ACC112 (cell line): ENCODE data around the gene HOXA9.

Source experiments
- H2AFZ ChIP-seq: fragments of 200-600 bp; sonication (generic); one replicate; pipeline ENCODE4 v1.6.0; 2017; ENCODE audit warnings: antibody characterized with exemption, low read length; ENCODE audit not compliant: unreplicated experiment
- H3K27ac ChIP-seq: fragments of 200-600 bp; sonication (generic); 2 replicates; pipeline ENCODE4 v1.5.1; 2014; ENCODE audit warnings: low read depth, mild to moderate bottlenecking, antibody characterized with exemption, low read length, moderate library complexity
- H3K27me3 ChIP-seq: fragments of 200-600 bp; sonication (generic); 2 replicates; pipeline ENCODE4 v1.6.1; 2014; ENCODE audit warnings: mild to moderate bottlenecking, antibody characterized with exemption, low read length, moderate library complexity, mixed read lengths; ENCODE audit not compliant: insufficient read depth
- H3K36me3 ChIP-seq: fragments of 200-600 bp; sonication (generic); 2 replicates; pipeline ENCODE4 v1.6.1; 2016; ENCODE audit warnings: mild to moderate bottlenecking, antibody characterized with exemption, low read length, moderate library complexity, mixed read lengths; ENCODE audit not compliant: insufficient read depth
- H3K4me1 ChIP-seq: fragments of 200-600 bp; sonication (generic); one replicate; pipeline ENCODE4 v1.6.1; 2016; ENCODE audit warnings: low read length, mixed read lengths; ENCODE audit not compliant: insufficient read depth, unreplicated experiment, control insufficient read depth
- H3K4me3 ChIP-seq: fragments of 200-600 bp; sonication (generic); 2 replicates; pipeline ENCODE4 v1.5.1; 2014; ENCODE audit warnings: mild to moderate bottlenecking, low read depth, low read length
- H3K79me2 ChIP-seq: fragments of 200-600 bp; sonication (generic); one replicate; pipeline ENCODE4 v1.6.0; 2016; ENCODE audit warnings: low read length; ENCODE audit not compliant: control insufficient read depth, unreplicated experiment, insufficient read depth

The HOXA9 gene

GRCh38 chr7:27141137-27141922, 24.0 kb downstream of the HOXA9 start:
- H3K79me2 ChIP-seq = no peaks in the 10 kb centered on the region
- no peaks in the 10 kb centered on the region for H3K36me3 ChIP-seq
- H3K27ac ChIP-seq = no peak overlapping the region
- H3K4me1 ChIP-seq = no peaks in the 10 kb centered on the region
- peaks cover 99% of the 10 kb centered on the region for H3K27me3 ChIP-seq
- no peak overlapping the region for H2AFZ ChIP-seq
- H3K4me3 ChIP-seq = no peak overlapping the region

GRCh38 chr7:27140126-27140857, 25.0 kb downstream of the HOXA9 start:
- H3K79me2 ChIP-seq = no peaks in the 10 kb centered on the region
- no peak overlapping the region for H3K27ac ChIP-seq
- no peaks in the 10 kb centered on the region for H3K36me3 ChIP-seq
- H3K4me1 ChIP-seq = peaks cover 8% of the 10 kb centered on the region
- no peak overlapping the region for H3K4me3 ChIP-seq
- peaks cover 99% of the 10 kb centered on the region for H3K27me3 ChIP-seq
- H2AFZ ChIP-seq = no peak overlapping the region

DNA sequence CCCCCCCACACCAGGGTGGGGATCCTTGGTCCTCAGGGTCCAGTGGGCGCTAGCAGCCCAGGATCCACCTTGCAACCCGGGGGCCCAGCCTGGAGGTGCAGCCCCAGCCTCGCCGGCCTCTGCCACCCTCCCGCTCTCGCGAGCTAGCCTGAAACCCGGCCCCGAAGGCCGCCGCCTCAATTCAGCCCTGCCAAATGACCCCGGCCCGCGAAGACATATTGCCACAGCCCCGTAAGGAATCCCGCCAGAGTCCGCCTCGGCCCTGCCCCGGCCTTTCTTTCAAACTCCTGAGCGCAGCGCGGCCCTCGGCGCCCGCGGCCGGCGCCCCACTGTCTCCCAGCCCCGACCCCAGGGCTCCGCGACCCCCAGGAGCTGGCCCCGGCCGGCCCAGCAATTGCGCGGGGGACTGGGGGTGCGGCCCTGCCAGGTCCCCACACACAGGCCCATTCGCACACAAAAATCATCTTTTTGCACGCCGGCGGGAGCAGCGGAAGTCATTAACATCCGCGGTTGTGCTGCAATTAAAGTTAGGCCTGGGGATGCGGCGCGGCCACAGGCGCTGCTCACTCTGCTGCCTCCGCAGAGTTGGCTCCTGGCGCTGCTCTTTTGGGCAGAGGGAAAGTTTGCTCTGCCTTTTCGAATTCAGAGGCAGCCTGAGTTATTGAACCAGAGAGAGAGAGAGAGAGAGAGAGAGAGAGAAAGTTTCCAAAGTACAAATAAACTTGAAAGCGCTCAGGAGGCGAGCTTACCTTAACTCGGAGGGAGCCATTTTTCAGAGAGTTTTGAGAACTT, 25.8 kb downstream of the HOXA9 start:
- H2AFZ ChIP-seq = no peak overlapping the region
- H3K36me3 ChIP-seq = no peaks in the 10 kb centered on the region
- no peak overlapping the region for H3K4me3 ChIP-seq
- no peaks in the 10 kb centered on the region for H3K79me2 ChIP-seq
- no peak overlapping the region for H3K27ac ChIP-seq
- H3K27me3 ChIP-seq = peaks cover 99% of the 10 kb centered on the region
- H3K4me1 ChIP-seq = peaks cover 8% of the 10 kb centered on the region

GRCh38 chr7:27138985-27139333, 26.4 kb downstream of the HOXA9 start:
- H3K4me1 ChIP-seq = peaks cover 8% of the 10 kb centered on the region
- H3K4me3 ChIP-seq = no peak overlapping the region
- H2AFZ ChIP-seq = no peak overlapping the region
- H3K27ac ChIP-seq = no peak overlapping the region
- H3K27me3 ChIP-seq = peaks cover 99% of the 10 kb centered on the region
- H3K79me2 ChIP-seq = no peaks in the 10 kb centered on the region
- H3K36me3 ChIP-seq = no peaks in the 10 kb centered on the region

DNA sequence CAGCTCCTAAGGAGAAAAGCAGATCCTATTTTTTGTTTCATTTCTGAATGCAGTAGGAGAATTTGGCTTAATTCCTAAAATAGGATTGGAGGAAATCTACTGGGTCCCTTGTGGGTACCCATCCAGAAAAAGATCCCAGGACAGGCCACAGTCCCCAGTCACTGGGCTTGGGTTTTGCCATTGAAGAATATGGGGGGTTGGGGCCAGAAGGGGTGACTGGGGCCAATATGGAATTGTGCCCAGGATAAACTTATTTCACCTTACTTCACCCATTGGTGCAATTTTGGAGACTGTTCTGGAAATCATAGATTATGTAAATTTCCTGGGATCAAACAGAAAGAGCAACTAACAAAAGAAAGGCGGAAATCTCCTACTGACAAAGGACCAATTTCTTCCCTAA, 26.9 kb downstream of the HOXA9 start:
- H3K4me3 ChIP-seq = no peak overlapping the region
- peaks cover 99% of the 10 kb centered on the region for H3K27me3 ChIP-seq
- peaks cover 8% of the 10 kb centered on the region for H3K4me1 ChIP-seq
- no peak overlapping the region for H3K27ac ChIP-seq
- no peak overlapping the region for H2AFZ ChIP-seq
- no peaks in the 10 kb centered on the region for H3K79me2 ChIP-seq
- no peaks in the 10 kb centered on the region for H3K36me3 ChIP-seq

DNA sequence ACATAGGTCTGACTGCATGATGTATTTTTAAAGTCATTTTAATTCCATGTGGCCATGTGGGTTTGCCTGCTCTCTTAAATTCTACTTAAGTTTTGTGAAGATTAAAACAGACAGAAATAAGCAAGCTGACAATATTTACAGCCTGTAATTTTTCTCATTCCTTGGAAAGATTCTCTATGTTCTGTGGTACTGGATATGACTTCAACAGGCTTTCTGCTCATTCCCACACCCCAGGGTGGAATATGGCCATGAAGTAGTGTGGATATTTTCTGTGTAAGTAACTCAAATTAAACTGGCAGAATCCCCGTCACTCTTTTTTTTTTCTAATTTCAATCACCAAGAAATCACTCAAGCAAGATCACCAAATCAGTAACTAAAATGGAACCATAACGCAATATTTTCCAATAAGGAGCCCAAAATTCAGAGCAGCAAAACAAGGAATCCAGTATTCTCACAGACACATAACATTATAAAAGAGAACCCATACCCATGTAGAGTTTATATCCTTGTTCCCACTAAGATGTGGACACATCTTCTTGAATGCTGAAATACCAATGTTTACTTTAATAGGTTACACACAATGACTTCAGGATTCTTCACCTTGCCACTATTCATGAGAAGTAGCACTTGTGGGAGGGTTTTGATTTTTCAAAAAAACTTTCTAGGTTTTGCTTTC, 27.6 kb downstream of the HOXA9 start:
- Histone ChIP-seq H2AFZ (no peak overlapping the region), H3K79me2 (no peaks in the 10 kb centered on the region), H3K4me1 (peaks cover 8% of the 10 kb centered on the region), H3K27ac (no peak overlapping the region), H3K36me3 (no peaks in the 10 kb centered on the region), H3K27me3 (peaks cover 99% of the 10 kb centered on the region), H3K4me3 (no peak overlapping the region)

DNA sequence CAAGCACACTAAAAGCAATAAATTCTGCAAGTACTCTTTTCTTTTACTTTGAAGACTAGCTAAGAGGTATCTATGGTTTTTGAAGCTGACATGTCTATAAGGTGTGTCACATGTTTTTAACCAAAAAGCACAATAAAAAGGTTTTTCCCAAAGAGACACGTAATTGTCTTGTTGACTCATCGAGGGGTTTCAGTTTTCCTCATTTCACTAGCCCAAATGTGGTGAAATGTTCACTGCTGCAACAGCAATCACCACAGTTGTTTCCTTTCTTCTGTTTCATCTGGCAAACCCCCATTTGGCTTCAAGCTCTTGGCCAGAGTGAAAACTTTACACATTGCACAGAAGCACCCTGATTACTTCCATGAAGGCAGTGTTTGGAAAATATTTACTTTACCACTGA, 30.9 kb downstream of the HOXA9 start:
- H3K36me3 ChIP-seq = no peaks in the 10 kb centered on the region
- peaks cover 98% of the 10 kb centered on the region for H3K27me3 ChIP-seq
- no peak overlapping the region for H3K4me3 ChIP-seq
- H3K27ac ChIP-seq = no peak overlapping the region
- no peak overlapping the region for H2AFZ ChIP-seq
- no peaks in the 10 kb centered on the region for H3K79me2 ChIP-seq
- peaks cover 8% of the 10 kb centered on the region for H3K4me1 ChIP-seq

DNA sequence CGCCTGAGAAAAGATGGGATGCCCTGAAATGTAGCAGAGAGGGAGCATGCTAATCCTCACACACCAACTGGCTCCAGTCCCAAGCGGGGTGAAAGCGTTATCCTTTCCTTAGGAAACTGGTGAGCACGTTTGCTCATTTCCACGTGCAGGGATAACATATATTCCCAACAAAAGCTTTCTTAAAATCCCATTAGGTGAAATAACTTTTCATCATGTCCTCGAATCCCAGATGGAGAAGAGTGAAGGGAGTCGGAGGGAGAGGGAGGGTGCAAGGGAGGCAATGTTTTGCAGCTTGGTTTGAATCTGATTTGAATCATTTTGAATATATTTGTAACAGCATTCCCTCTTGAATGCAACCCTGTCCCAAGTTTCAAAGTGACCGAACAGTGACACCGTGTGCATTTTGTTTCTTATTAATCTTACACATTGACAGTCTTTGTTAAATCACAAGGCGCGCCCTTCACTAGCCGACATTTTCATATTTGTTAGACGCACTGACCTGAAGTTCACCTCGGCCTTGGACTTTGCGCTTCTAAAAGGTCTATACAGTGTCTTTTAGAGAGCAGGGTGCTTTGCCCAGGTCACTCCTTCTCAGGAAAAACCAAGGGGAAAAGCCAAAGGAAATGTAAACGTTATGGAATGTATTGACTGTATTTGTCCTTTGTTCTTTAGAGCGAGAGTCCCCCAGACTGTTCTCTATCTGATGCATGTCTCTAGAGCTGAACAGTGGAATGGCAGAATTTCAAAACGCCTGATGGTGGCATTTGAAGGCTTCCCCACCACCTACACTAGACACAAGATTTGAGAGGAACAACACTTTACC, 31.7 kb downstream of the HOXA9 start:
- H3K4me3 ChIP-seq = no peak overlapping the region
- H2AFZ ChIP-seq = no peak overlapping the region
- H3K27me3 ChIP-seq = peaks cover 98% of the 10 kb centered on the region
- peaks cover 8% of the 10 kb centered on the region for H3K4me1 ChIP-seq
- H3K36me3 ChIP-seq = no peaks in the 10 kb centered on the region
- no peaks in the 10 kb centered on the region for H3K79me2 ChIP-seq
- no peak overlapping the region for H3K27ac ChIP-seq

GRCh38 chr7:27132978-27133377, 32.4 kb downstream of the HOXA9 start:
- Histone ChIP-seq H3K36me3 (no peaks in the 10 kb centered on the region), H3K27ac (no peak overlapping the region), H2AFZ (no peak overlapping the region), H3K4me3 (no peak overlapping the region), H3K79me2 (no peaks in the 10 kb centered on the region), H3K27me3 (peaks cover 98% of the 10 kb centered on the region), H3K4me1 (peaks cover 8% of the 10 kb centered on the region)

GRCh38 chr7:27132214-27132613, 33.1 kb downstream of the HOXA9 start:
- H3K36me3 ChIP-seq = no peaks in the 10 kb centered on the region
- H2AFZ ChIP-seq = no peak overlapping the region
- no peak overlapping the region for H3K27ac ChIP-seq
- H3K79me2 ChIP-seq = no peaks in the 10 kb centered on the region
- peaks cover 98% of the 10 kb centered on the region for H3K27me3 ChIP-seq
- peaks cover 8% of the 10 kb centered on the region for H3K4me1 ChIP-seq
- H3K4me3 ChIP-seq = no peak overlapping the region
